Caco-2 (cell line): ENCODE data around the gene HLA-G. TPM values are rescaled to one million over a fixed set of nuclear protein-coding genes. Genes with fewer than 3 reads are reported as not detected.

Experiments used
- BruUV-seq: library from RNA; stranded (reverse); fragments of 400-500 nt; replicated peaks from 2 replicates; lab custom pipeline; 2021; lab: Mats Ljungman, UMichigan
- CTCF ChIA-PET: fragments of 300-600 bp; sonication (Branson Sonifier 250); formaldehyde crosslinking; loops from one replicate; lab custom pipeline; 2022; ENCODE audit warnings: antibody characterized with exemption; lab: Charles Lee
- POLR2A ChIA-PET: fragments of 300-600 bp; sonication (Branson Sonifier 250); formaldehyde crosslinking; loops from one replicate; lab custom pipeline; 2022; ENCODE audit warnings: antibody characterized with exemption; lab: Charles Lee
- DNase-seq, 2 experiments: peaks; one replicate each; pipeline versions ENCODE4 v3.0.0 to v3.0.0-alpha.2; 2020 to 2022
- H3K27me3 ChIP-seq: replicated peaks from 2 replicates; pipeline ENCODE4 v1.6.0; 2011; ENCODE audit warnings: low read length; ENCODE audit not compliant: control insufficient read depth, insufficient read depth
- H3K36me3 ChIP-seq: 2 replicates; pipeline ENCODE4 v1.5.1; 2011; ENCODE audit warnings: low read length; ENCODE audit not compliant: control insufficient read depth, insufficient read depth
- H3K4me1 ChIP-seq: fragments of 250-450 bp; sonication (Bioruptor Pico); 2 replicates; pipeline ENCODE4 v1.5.1; 2020; ENCODE audit warnings: mild to moderate bottlenecking
- H3K4me3 ChIP-seq: 2 replicates; pipeline ENCODE4 v1.5.1; 2011; ENCODE audit warnings: low read depth, mild to moderate bottlenecking, control low read depth, low read length
- H3K9me3 ChIP-seq: fragments of 250-450 bp; sonication (Bioruptor Pico); 2 replicates; pipeline ENCODE4 v1.5.1; 2020; ENCODE audit warnings: mild to moderate bottlenecking, moderate library complexity
- H3K27ac Mint-ChIP-seq: one replicate; pipeline ENCODE4 v1.8.0; 2022; ENCODE audit warnings: mixed read lengths; ENCODE audit not compliant: unreplicated experiment
- H3K27me3 Mint-ChIP-seq: one replicate; pipeline ENCODE4 v1.8.0; 2022; ENCODE audit warnings: mixed read lengths; ENCODE audit not compliant: insufficient read depth, unreplicated experiment
- H3K36me3 Mint-ChIP-seq: one replicate; pipeline ENCODE4 v1.8.0; 2022; ENCODE audit warnings: mild to moderate bottlenecking, mixed read lengths; ENCODE audit not compliant: insufficient read depth, unreplicated experiment
- H3K4me1 Mint-ChIP-seq: one replicate; pipeline ENCODE4 v1.8.0; 2022; ENCODE audit warnings: low read depth, mixed read lengths; ENCODE audit not compliant: unreplicated experiment
- H3K4me3 Mint-ChIP-seq: one replicate; pipeline ENCODE4 v1.8.0; 2022; ENCODE audit warnings: mild to moderate bottlenecking, moderate library complexity, mixed read lengths; ENCODE audit not compliant: unreplicated experiment
- H3K9me3 Mint-ChIP-seq: one replicate; pipeline ENCODE4 v1.8.0; 2022; ENCODE audit warnings: mixed read lengths; ENCODE audit not compliant: unreplicated experiment
- CTCF ChIP-seq, 2 experiments: fragments of 200-600 bp in 1 of 2; IDR thresholded peaks; 1 replicate in 1 of 2; 2 replicates in 1 of 2; pipeline versions ENCODE4 v1.5.1 to v1.8.0; 2011 to 2022; ENCODE audit warnings: antibody characterized with exemption in 1 of 2, control low read depth in 1 of 2, inconsistent platforms in 1 of 2, low read depth in 1 of 2, low read length in 1 of 2, mild to moderate bottlenecking in 1 of 2, moderate library complexity in 1 of 2; ENCODE audit not compliant: insufficient read depth in 1 of 2, severe bottlenecking in 1 of 2, unreplicated experiment in 1 of 2
- intact Hi-C: fragments of 100-400 bp; cut with micrococcal nuclease; formaldehyde crosslinking; loops from one replicate; pipeline ENCODE4 v1.10.0; 2022; ENCODE audit not compliant: unreplicated experiment
- total RNA-seq: library from RNA; stranded (reverse); gene quantifications from 2 replicates; pipeline ENCODE4 v1.2.3, GENCODE V29; 2022

The HLA-G gene
- total RNA-seq, 1 experiment from 2014 or later: not detected

DNA sequence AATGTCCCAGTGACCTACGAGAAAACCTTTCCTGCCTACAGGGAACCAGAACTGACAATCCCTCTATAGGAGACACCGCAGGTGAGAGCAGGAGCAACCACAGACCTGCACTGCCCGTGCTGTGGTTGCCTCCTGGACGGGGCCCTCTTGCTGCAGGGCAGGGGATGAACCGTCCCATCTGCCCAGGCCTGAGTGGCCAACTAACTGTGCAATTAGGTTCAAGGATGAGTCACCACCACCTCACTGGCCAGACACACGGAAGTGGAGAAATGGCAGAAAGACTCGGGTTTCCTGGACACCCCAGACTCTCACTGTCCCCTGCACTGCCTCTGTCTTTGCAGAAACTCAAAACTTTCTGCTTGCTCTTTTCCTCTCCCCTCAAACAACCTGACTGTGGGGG lies 13.8 kb upstream of the HLA-G start:
- ChIA-PET CTCF (no interaction called here), POLR2A (no interaction called here)
- Mint-ChIP-seq H3K4me1 (peaks cover 9% of the 10 kb centered on the region), H3K9me3 (no peaks in the 10 kb centered on the region), H3K27me3 (peaks cover 3% of the 10 kb centered on the region), H3K36me3 (no peaks in the 10 kb centered on the region), H3K27ac (no peak overlapping the region), H3K4me3 (no peak overlapping the region)
- 0 out of 2 replicates have a peak, but pooled peaks cover 1% of the 10 kb centered on the region for H3K27me3 ChIP-seq
- TF ChIP-seq CTCF (IDR thresholded peaks at IDR 0.05; ENCODE audit: insufficient read depth in 1 of 2, low read depth in 1 of 2, low read length in 1 of 2, severe bottlenecking in 1 of 2, unreplicated experiment in 1 of 2): no peak
- H3K9me3 ChIP-seq: no peaks in the 10 kb centered on the region
- DNase-seq: no peak
- no peak overlapping the region for H3K4me3 ChIP-seq
- peaks cover 15% of the 10 kb centered on the region for H3K4me1 ChIP-seq
- intact Hi-C loops: no loop called here
- H3K36me3 ChIP-seq: no peaks in the 10 kb centered on the region
- BruUV-seq: no TSS peak

DNA sequence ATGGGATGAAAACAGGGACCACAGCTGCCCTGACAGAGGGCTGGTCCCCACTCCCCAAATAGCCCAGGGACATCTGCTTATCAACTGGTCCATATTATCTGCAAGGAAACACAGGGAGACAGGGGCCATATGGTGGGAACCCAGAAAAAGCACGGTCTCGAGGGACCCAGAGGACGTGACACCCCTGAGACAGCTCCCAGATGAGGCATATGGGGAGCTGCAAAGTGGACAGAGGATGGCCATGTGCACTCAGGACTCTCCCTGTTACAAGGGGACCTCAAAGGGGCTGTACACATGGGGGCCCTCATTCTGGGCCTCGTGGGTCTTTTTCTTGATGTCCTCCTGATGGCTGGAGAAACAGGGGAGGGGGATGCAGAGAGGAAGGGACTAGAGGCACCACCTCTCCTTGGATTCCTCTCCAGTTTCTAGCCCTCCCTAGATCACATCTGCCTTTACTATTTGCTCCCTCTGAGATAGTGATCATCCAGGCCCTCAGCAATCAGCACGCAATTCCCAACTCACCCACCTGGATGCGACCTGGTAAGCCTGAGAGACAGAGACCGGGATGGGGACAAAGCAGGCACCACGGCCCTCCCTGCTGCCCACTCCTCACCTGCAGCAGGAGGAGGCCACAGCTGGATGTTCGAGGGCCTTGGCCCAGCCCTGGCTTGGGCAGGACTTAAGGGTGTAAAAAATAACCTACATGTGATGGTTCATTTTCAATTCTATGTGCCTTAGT lies 13.1 kb upstream of the HLA-G start:
- ChIA-PET CTCF (no interaction called here), POLR2A (interaction anchor here (0.7 kb wide), 1 partner anchor 24 kb away, joined by 4 read pairs; no protein-coding TSS in a partner anchor)
- Mint-ChIP-seq H3K36me3 (no peaks in the 10 kb centered on the region), H3K4me3 (no peak overlapping the region), H3K27ac (peak overlapping the region; percentile 6), H3K9me3 (no peaks in the 10 kb centered on the region), H3K27me3 (peaks cover 2% of the 10 kb centered on the region), H3K4me1 (peaks cover 9% of the 10 kb centered on the region)
- DNase-seq: no peak
- intact Hi-C loops: no loop called here
- Histone ChIP-seq H3K36me3 (no peaks in the 10 kb centered on the region), H3K27me3 (0 out of 2 replicates have a peak, but pooled peaks cover 1% of the 10 kb centered on the region), H3K4me1 (peaks cover 15% of the 10 kb centered on the region), H3K4me3 (no peak overlapping the region), H3K9me3 (no peaks in the 10 kb centered on the region)
- BruUV-seq: TSS peak; percentile 32
- no peak for TF ChIP-seq CTCF (IDR thresholded peaks at IDR 0.05; ENCODE audit: insufficient read depth in 1 of 2, low read depth in 1 of 2, low read length in 1 of 2, severe bottlenecking in 1 of 2, unreplicated experiment in 1 of 2)

DNA sequence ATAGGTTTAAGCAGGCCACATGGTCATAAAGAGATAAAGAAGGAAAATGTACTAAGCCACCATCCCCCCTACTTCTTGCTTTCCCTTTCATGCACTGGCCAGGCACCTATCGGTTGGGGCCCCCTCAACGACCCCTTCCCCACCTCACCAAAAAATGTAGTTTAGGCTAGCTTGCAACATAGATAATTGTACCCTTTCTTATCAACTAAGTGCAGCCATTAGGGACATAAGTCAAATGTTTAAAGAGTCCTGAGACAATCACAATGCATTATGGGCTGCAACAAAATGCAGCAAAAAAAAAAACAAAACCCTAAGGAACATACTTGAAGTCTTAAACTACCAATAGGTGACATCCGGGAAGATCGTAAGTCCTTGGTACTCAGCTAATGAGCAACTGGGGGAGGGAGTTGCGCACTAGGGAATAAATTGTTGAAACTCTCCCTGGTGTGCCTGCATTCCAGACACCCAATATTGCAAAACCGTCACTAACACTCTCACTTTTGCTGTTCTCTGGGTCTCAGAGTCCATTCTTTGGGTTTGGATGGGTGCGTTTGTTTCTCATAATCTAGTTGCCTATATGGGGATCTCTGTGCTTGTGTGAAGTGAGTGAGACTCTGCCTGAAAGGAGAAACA lies 12.4 kb upstream of the HLA-G start:
- Mint-ChIP-seq H3K4me1 (peaks cover 9% of the 10 kb centered on the region), H3K4me3 (no peak overlapping the region), H3K9me3 (no peaks in the 10 kb centered on the region), H3K36me3 (no peaks in the 10 kb centered on the region), H3K27ac (peak overlapping the region; percentile 6), H3K27me3 (no peaks in the 10 kb centered on the region)
- CTCF ChIA-PET: interaction anchor here (0.6 kb wide), 1 partner anchor 185 kb away, joined by 4 read pairs; no protein-coding TSS in a partner anchor
- peaks cover 15% of the 10 kb centered on the region for H3K4me1 ChIP-seq
- POLR2A ChIA-PET: interaction anchor here (0.6 to 0.7 kb wide), 2 partner anchors 14 to 25 kb away, joined by 3 to 4 read pairs; no protein-coding TSS in a partner anchor
- BruUV-seq: no TSS peak
- no peak overlapping the region for H3K4me3 ChIP-seq
- DNase-seq: peak; percentile 53 to 59
- H3K36me3 ChIP-seq: no peaks in the 10 kb centered on the region
- no peak for TF ChIP-seq CTCF (IDR thresholded peaks at IDR 0.05; ENCODE audit: insufficient read depth in 1 of 2, low read depth in 1 of 2, low read length in 1 of 2, severe bottlenecking in 1 of 2, unreplicated experiment in 1 of 2)
- no peaks in the 10 kb centered on the region for H3K9me3 ChIP-seq
- intact Hi-C loops: no loop called here
- 0 out of 2 replicates have a peak, but pooled peaks cover 1% of the 10 kb centered on the region for H3K27me3 ChIP-seq
